GM10248 (cell line): ENCODE measurements around the gene RAB40B.

Experiments used
- CTCF ChIA-PET: fragments of 300-600 bp; sonication (Branson Sonifier 250); formaldehyde crosslinking; extraction: SDS; loops from one replicate; lab custom pipeline; 2021; ENCODE audit warnings: antibody characterized with exemption; lab: Yijun Ruan, JAX
- POLR2A ChIA-PET: fragments of 350-650 bp; sonication (Branson Sonifier 250); formaldehyde crosslinking; extraction: SDS; loops from one replicate; lab custom pipeline; 2020; ENCODE audit warnings: antibody characterized with exemption; lab: Yijun Ruan, JAX
- DNase-seq: peaks from one replicate; pipeline ENCODE4 v3.0.0; 2012; ENCODE audit errors: extremely low spot score
- CTCF ChIP-seq: IDR thresholded peaks from 2 replicates; pipeline ENCODE4 v1.5.1; 2012; ENCODE audit warnings: mild to moderate bottlenecking, low read depth; ENCODE audit errors: extremely low read depth, missing control alignments, control extremely low read depth

Gene RAB40B

GRCh38 chr17:82627405-82627804 lies 71.1 kb downstream of the RAB40B start:
- no peak for TF ChIP-seq CTCF
- POLR2A ChIA-PET = no interaction called here
- no peak for DNase-seq
- CTCF ChIA-PET = no interaction called here

- ChIA-PET CTCF (no interaction called here), POLR2A (interaction anchor here (0.7 kb wide), 1 partner anchor 9 kb away, joined by 3 read pairs; no protein-coding TSS in a partner anchor)
- DNase-seq = no peak
- no peak for TF ChIP-seq CTCF
These were observed 74.8 kb downstream of the RAB40B start for GRCh38 chr17:82623707-82624106.

GRCh38 chr17:82619641-82620040 lies 78.9 kb downstream of the RAB40B start:
- ChIA-PET CTCF (no interaction called here), POLR2A (no interaction called here)
- TF ChIP-seq CTCF = no peak
- no peak for DNase-seq

- no peak for TF ChIP-seq CTCF
- DNase-seq = no peak
- ChIA-PET CTCF (no interaction called here), POLR2A (no interaction called here)
These were observed 79.3 kb downstream of the RAB40B start for GRCh38 chr17:82619211-82619610.

GRCh38 chr17:82616021-82616711 lies 82.3 kb downstream of the RAB40B start:
- no peak for TF ChIP-seq CTCF
- ChIA-PET POLR2A (no interaction called here), CTCF (interaction anchor here (0.9 to 1.6 kb wide), 2 partner anchors 16 to 62 kb away, joined by 3 to 4 read pairs; no protein-coding TSS in a partner anchor)
- no peak for DNase-seq

GRCh38 chr17:82615084-82616020 lies 83.1 kb downstream of the RAB40B start:
- no peak for TF ChIP-seq CTCF
- CTCF ChIA-PET = interaction anchor here (0.9 to 1.6 kb wide), 2 partner anchors 17 to 62 kb away, joined by 3 to 4 read pairs; no protein-coding TSS in a partner anchor
- DNase-seq = no peak
- POLR2A ChIA-PET = interaction anchor here (0.6 kb wide), 1 partner anchor 597 kb away, joined by 3 read pairs; no protein-coding TSS in a partner anchor
